Heart left ventricle (tissue), 16 donors: Measurements from ENCODE around the gene GRIA3. TPM values are rescaled to one million over a fixed set of nuclear protein-coding genes. Genes with fewer than 3 reads are reported as not detected.

ENCODE experiments used
- ATAC-seq, 4 donors: fragments of 200-7000 bp; cut with Tn5 transposase; one replicate each; pipeline ENCODE4 v1.9.1; 2020 to 2022; ENCODE audit warnings: moderate library complexity in 4 of 4, mild to moderate bottlenecking in 3 of 4, moderate number of reproducible peaks in 1 of 4
- DNase-seq, 5 donors: peaks; one replicate each; pipeline ENCODE4 v3.0.0-alpha.2; 2020
- H3K27ac ChIP-seq, 12 donors: fragments of 200-600 bp; sonication (generic) in 4 of 12; one replicate each; pipeline versions ENCODE4 v1.5.0 to v1.8.0; 2016 to 2022; ENCODE audit warnings: mild to moderate bottlenecking in 2 of 12
- H3K27me3 ChIP-seq, 9 donors: fragments of 200-600 bp; sonication (generic) in 2 of 9; one replicate each; pipeline versions ENCODE4 v1.5.1 to v1.8.0; 2016 to 2022; ENCODE audit warnings: mild to moderate bottlenecking in 3 of 9
- H3K36me3 ChIP-seq, 9 donors: fragments of 200-600 bp; sonication (generic) in 2 of 9; one replicate each; pipeline versions ENCODE4 v1.5.0 to v1.8.0; 2018 to 2022; ENCODE audit warnings: mild to moderate bottlenecking in 2 of 9
- H3K4me1 ChIP-seq, 12 donors: fragments of 200-600 bp; sonication (generic) in 4 of 12; one replicate each; pipeline versions ENCODE4 v1.5.0 to v1.8.0; 2016 to 2022; ENCODE audit warnings: mild to moderate bottlenecking in 3 of 12
- H3K4me3 ChIP-seq, 12 donors: fragments of 200-600 bp; sonication (generic) in 4 of 12; one replicate each; pipeline versions ENCODE4 v1.5.0 to v1.8.0; 2017 to 2022; ENCODE audit warnings: mild to moderate bottlenecking in 9 of 12, moderate library complexity in 4 of 12
- H3K9me3 ChIP-seq, 12 donors: fragments of 200-600 bp; sonication (generic) in 4 of 12; one replicate each; pipeline versions ENCODE4 v1.5.0 to v1.8.0; 2016 to 2022; ENCODE audit warnings: mild to moderate bottlenecking in 1 of 12
- POLR2A ChIP-seq, 2 donors: fragments of 450-650 bp; IDR thresholded peaks; one replicate each; pipeline ENCODE4 v1.6.1; 2017; ENCODE audit warnings: antibody characterized with exemption in 2 of 2, mild to moderate bottlenecking in 2 of 2, moderate library complexity in 2 of 2
- WGBS, 4 donors: extraction: QIAGEN DNeasy Blood & Tissue Kit in 2 of 4; methylation state at CpG; one replicate each; pipeline versions ENCODE4 v1.1.5 to v1.1.7; 2013 to 2018; 5-methylcytosine and 5-hydroxymethylcytosine counted together
- intact Hi-C, 10 donors: fragments of 100-400 bp; cut with DNase I; formaldehyde crosslinking; loops; one replicate each; pipeline versions ENCODE4 v1.11.1 to v1.14.2; 2022
- polyA plus RNA-seq, 2 donors: library from polyadenylated mRNA; stranded (reverse); fragments of 200-250 nt; gene quantifications; one replicate each; pipeline ENCODE4 v1.2.3, GENCODE V29; 2013
- total RNA-seq, 9 donors: library from RNA; depleted of rRNA in 2 of 9; stranded (reverse); fragments of >200 nt in 2 of 9; fragmentation: NEBNext Ultra II Directional in 3 of 9; extraction: Animal tissue kit (Norgen Biotek cat#: 25700) in 3 of 9; gene quantifications; one replicate each; pipeline versions ENCODE4 v1.1.0 to v1.2.4, GENCODE V29; 2016 to 2023
- TF ChIP-seq, protein P1 (sequence below), 12 donors: fragments of 200-600 bp; sonication (generic) in 4 of 12; IDR thresholded peaks; one replicate each; pipeline versions ENCODE4 v1.5.0 to v1.8.0; 2018 to 2022; ENCODE audit warnings: antibody characterized with exemption in 12 of 12, mild to moderate bottlenecking in 5 of 12
- donor health status: ischemic (EF 13 %, LVEDD 7.1; RV severe dilation, severe dysfunction).
- donor health status: healthy with polysubstance abuse.
- donor health status: DM: no; HTN: yes; CAD: no.
- donor health status: DM: no; HTN: no; CAD: no.
- donor health status: ischemic (EF 25% LVEDD 6.9; RV normal size, moderate dysfunction).
- donor health status: ischemic (EF 25% LVEDD 5.7; RV mildly dilated, moderate dysfunction).
- donor health status: healthy.
- donor health status: DM: yes; HTN: yes; CAD: no.
- donor health status: ischemic (EF 35%, LVEDD 5.7; RV mildly dilated, moderate dysfunction).
- donor health status: nonischemic (EF 11% LVEDD 7.7; RV severe dilation, severe dysfunction).
- donor health status: DM: yes; HTN: yes; CAD: no.
- donor health status: PGD.
- donor health status: ischemic (EF 29% LVEDD 5.4; RV normal size, mild dysfunction).
- donor health status: nonischemic (EF 23%, LVEDD 6.1; RV moderate dilation, normal function).

The GRIA3 gene
- total and polyA plus RNA-seq, 11 donors, result 0.07 to 12.9 (median 1.00) TPM

DNA sequence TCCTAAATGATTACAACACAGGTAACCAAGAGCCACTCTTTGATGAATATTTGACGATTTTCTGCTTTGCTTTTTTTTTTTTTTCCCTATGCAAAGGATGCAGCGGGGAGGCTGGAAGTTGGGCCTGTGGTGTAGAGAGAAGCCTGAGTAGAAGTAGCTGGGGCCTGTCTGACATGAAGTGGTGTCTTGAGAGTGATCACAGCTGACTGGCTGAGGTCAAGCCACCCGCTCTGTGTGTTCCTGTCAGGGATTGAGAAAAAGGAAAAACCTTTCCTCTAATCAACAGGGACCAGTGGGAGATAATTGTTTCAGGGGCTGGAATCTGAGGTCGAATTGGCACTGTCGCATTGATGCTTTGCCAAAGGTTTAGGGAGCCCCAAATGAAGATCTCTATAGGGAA, 258.7 kb downstream of the GRIA3 start:
- H3K36me3 ChIP-seq, result no peaks in the 10 kb centered on the region
- no peak for ATAC-seq
- H3K9me3 ChIP-seq, result peaks cover 0 to 7% (median 0%) of the 10 kb centered on the region in 12 donors
- no peak for TF ChIP-seq POLR2A (IDR thresholded peaks at IDR 0.05)
- TF ChIP-seq, protein P1, sequence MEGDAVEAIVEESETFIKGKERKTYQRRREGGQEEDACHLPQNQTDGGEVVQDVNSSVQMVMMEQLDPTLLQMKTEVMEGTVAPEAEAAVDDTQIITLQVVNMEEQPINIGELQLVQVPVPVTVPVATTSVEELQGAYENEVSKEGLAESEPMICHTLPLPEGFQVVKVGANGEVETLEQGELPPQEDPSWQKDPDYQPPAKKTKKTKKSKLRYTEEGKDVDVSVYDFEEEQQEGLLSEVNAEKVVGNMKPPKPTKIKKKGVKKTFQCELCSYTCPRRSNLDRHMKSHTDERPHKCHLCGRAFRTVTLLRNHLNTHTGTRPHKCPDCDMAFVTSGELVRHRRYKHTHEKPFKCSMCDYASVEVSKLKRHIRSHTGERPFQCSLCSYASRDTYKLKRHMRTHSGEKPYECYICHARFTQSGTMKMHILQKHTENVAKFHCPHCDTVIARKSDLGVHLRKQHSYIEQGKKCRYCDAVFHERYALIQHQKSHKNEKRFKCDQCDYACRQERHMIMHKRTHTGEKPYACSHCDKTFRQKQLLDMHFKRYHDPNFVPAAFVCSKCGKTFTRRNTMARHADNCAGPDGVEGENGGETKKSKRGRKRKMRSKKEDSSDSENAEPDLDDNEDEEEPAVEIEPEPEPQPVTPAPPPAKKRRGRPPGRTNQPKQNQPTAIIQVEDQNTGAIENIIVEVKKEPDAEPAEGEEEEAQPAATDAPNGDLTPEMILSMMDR (IDR thresholded peaks at IDR 0.05), result no peak
- no peaks in the 10 kb centered on the region for H3K4me1 ChIP-seq
- no peak overlapping the region for H3K27ac ChIP-seq
- 51 to 71% (median 60%) methylated on average over 5 of the region's 5 CpGs for WGBS, 4 donors
- no peak for DNase-seq
- intact Hi-C loops, result no loop called here
- no peak overlapping the region for H3K4me3 ChIP-seq
- no peaks in the 10 kb centered on the region for H3K27me3 ChIP-seq

DNA sequence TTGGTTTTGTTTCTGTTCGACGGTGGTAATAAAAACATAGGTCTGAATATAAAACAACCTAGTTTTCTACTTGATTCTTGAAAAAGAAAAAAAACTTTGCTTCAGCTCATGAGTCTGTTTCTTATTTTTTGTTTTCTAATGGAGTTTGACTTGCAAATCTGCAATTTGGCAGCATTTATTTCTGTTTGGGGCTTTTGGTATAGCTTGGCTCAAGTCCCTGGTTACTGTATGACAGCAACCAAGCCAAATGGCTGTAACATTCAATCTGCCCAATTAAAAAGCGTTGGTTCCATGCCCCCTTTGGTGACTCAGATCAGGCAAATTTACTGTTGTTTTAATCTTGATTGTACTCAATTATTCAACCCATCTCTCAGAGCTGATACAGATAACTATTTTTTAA, 263.4 kb downstream of the GRIA3 start:
- no peak for ATAC-seq
- Histone ChIP-seq H3K36me3 (no peaks in the 10 kb centered on the region), H3K27me3 (no peaks in the 10 kb centered on the region), H3K9me3 (no peaks in the 10 kb centered on the region), H3K4me3 (no peak overlapping the region), H3K27ac (no peak overlapping the region), H3K4me1 (no peaks in the 10 kb centered on the region)
- DNase-seq, result no peak
- WGBS, 4 donors, result 59 to 86% (median 60%) methylated on average over 3 of the region's 3 CpGs
- TF ChIP-seq, protein P1 (IDR thresholded peaks at IDR 0.05), result no peak
- no peak for TF ChIP-seq POLR2A (IDR thresholded peaks at IDR 0.05)
- intact Hi-C loops, result no loop called here

DNA sequence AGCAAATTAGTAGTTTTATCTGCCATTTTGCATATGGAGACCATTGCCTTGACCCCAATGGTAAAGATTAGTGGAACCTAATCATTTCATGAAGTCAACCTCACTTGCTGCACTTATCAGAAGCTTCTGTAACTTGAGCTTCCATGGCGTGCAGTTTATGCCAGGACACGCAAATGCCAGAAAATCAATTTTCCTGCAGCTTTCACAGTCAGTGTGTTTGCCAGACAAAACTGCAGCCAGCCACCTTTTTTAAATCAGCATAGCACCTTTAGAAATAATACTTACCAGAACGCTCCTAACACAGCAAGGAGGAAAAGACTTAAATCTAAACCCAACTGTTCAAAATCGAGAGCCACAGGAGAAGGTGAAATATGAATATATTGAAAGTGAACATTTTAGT, 265.3 kb downstream of the GRIA3 start:
- no peaks in the 10 kb centered on the region for H3K36me3 ChIP-seq
- DNase-seq (no peak), ATAC-seq (no peak)
- no peaks in the 10 kb centered on the region for H3K9me3 ChIP-seq
- no peak overlapping the region for H3K27ac ChIP-seq
- no peaks in the 10 kb centered on the region for H3K4me1 ChIP-seq
- 69 to 90% (median 76%) methylated on average over 4 of the region's 4 CpGs for WGBS, 4 donors
- intact Hi-C loops, result no loop called here
- no peak overlapping the region for H3K4me3 ChIP-seq
- TF ChIP-seq, protein P1 (IDR thresholded peaks at IDR 0.05), result no peak
- no peak for TF ChIP-seq POLR2A (IDR thresholded peaks at IDR 0.05)
- no peaks in the 10 kb centered on the region for H3K27me3 ChIP-seq

DNA sequence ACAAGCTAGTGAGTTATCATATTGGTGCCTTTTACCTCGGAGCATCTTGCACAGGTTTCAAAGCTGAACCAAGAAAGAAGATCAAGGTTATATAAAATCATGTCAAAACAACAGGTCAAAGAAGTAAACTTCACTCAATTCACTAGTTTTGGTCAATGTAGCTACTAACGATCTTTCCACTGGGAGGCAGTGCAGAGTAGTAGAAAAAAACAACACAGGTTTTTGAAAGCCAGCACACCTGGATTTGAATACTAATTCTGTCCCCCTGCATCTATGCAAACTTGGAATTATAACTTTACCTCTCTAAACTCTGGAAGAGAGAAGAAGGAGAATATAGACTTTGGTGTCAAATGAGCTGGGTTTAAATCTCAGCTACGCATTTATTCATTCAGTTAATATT, 266.1 kb downstream of the GRIA3 start:
- intact Hi-C loops, result no loop called here
- H3K4me1 ChIP-seq, result peaks cover 0 to 2% (median 0%) of the 10 kb centered on the region in 12 donors
- WGBS, 4 donors, result 36 to 50% (median 43%) methylated on average over 3 of the region's 3 CpGs
- no peaks in the 10 kb centered on the region for H3K9me3 ChIP-seq
- H3K27ac ChIP-seq, result no peak overlapping the region
- TF ChIP-seq POLR2A (IDR thresholded peaks at IDR 0.05), result no peak
- TF ChIP-seq, protein P1 (IDR thresholded peaks at IDR 0.05), result peak in 9 of 12 donors; percentile 10 to 38 (median 25)
- no peak overlapping the region for H3K4me3 ChIP-seq
- no peaks in the 10 kb centered on the region for H3K36me3 ChIP-seq
- no peak for DNase-seq
- no peaks in the 10 kb centered on the region for H3K27me3 ChIP-seq
- ATAC-seq, result no peak
